ENCODE results near the gene MMP15. TPM values are rescaled to one million over a fixed set of nuclear protein-coding genes. Genes with fewer than 3 reads are reported as not detected.

MMP15 gene
- total and polyA plus RNA-seq, 2 of the 13 experiments (the other 11 are each of a cell fraction or from before 2014, with no cell fraction given), result 35.2 to 44.9 TPM

GRCh38 chr16:58027161-58027915, 1.8 kb downstream of the MMP15 start (continued):
- TF ChIP-seq REST (IDR thresholded peaks at IDR 0.05; ENCODE audit: borderline replicate concordance in 1 of 2, low read depth in 1 of 2, low read length in 2 of 2) (no peak), ZNF101 (CRISPR knock-in tag; IDR thresholded peaks at IDR 0.05; ENCODE audit: borderline replicate concordance, low read depth) (no peak), SETDB1 (CRISPR knock-in tag; IDR thresholded peaks at IDR 0.05; ENCODE audit: borderline replicate concordance) (no peak), SIX4 (CRISPR knock-in tag; IDR thresholded peaks at IDR 0.05) (peak; percentile 19; the same call in 1 of the 2 replicates), ARID4A (CRISPR knock-in tag; IDR thresholded peaks at IDR 0.05; ENCODE audit: borderline replicate concordance) (peak; percentile 13; the same call in 1 of the 2 replicates), RBM39 (IDR thresholded peaks at IDR 0.05; ENCODE audit: low read depth, low read length, poor library complexity, severe bottlenecking) (peak; percentile 61), POGK (CRISPR knock-in tag; conservative IDR thresholded peaks at IDR 0.05) (peak; percentile 62; the same call in 1 of the 2 replicates), IKZF5 (CRISPR knock-in tag; IDR thresholded peaks at IDR 0.05) (no peak), PITX1 (CRISPR knock-in tag; IDR thresholded peaks at IDR 0.05) (0 out of 2 replicates have a peak, but pooled peaks have one; percentile 8), NFIC (IDR thresholded peaks at IDR 0.05; ENCODE audit: low read length) (no peak), TOPORS (CRISPR knock-in tag; IDR thresholded peaks at IDR 0.05) (no peak), ATAD3A (CRISPR knock-in tag; IDR thresholded peaks at IDR 0.05) (no peak), HNF1B (CRISPR knock-in tag; IDR thresholded peaks at IDR 0.05) (no peak), ZNF720 (CRISPR knock-in tag; IDR thresholded peaks at IDR 0.05) (no peak), MED13 (CRISPR knock-in tag; IDR thresholded peaks at IDR 0.05) (peak; percentile 88)

All from HepG2 (cell line).